GM23338 (cell line): ENCODE results near the gene SLC9A9. TPM values are rescaled to one million over a fixed set of nuclear protein-coding genes. Genes with fewer than 3 reads are reported as not detected.

Experiments used
- ATAC-seq: fragments of 200-7000 bp; cut with Tn5 transposase; 3 replicates; pipeline ENCODE4 v1.9.1; 2020
- DNase-seq: peaks from one replicate; pipeline ENCODE4 v3.0.0-alpha.2; 2015; ENCODE audit warnings: low spot score
- H2AFZ ChIP-seq: fragments of 200-600 bp; sonication (generic); 2 replicates; pipeline ENCODE4 v1.8.0; 2016; ENCODE audit warnings: antibody characterized with exemption, mild to moderate bottlenecking, moderate library complexity
- H3F3A ChIP-seq: fragments of 200-600 bp; sonication (generic); replicated peaks from 2 replicates; pipeline ENCODE4 v1.8.0; 2017; ENCODE audit warnings: antibody characterized with exemption, mixed run types, low read depth
- H3K27ac ChIP-seq: fragments of 200-600 bp; sonication (generic); 2 replicates; pipeline ENCODE4 v1.6.1; 2016; ENCODE audit warnings: low read depth
- H3K27me3 ChIP-seq: fragments of 200-600 bp; sonication (generic); 2 replicates; pipeline ENCODE4 v1.8.0; 2016; ENCODE audit warnings: mild to moderate bottlenecking, mixed run types, moderate library complexity; ENCODE audit not compliant: insufficient read depth
- H3K36me3 ChIP-seq: fragments of 200-600 bp; sonication (generic); 2 replicates; pipeline ENCODE4 v1.8.0; 2016; ENCODE audit warnings: mild to moderate bottlenecking; ENCODE audit not compliant: insufficient read depth
- H3K4me1 ChIP-seq: fragments of 200-600 bp; sonication (generic); 2 replicates; pipeline ENCODE4 v1.8.0; 2016; ENCODE audit warnings: mild to moderate bottlenecking, moderate library complexity; ENCODE audit not compliant: insufficient read depth
- H3K4me2 ChIP-seq: fragments of 200-600 bp; sonication (generic); 2 replicates; pipeline ENCODE4 v1.7.1; 2017; ENCODE audit warnings: mixed run types
- H3K4me3 ChIP-seq: fragments of 200-600 bp; sonication (generic); 2 replicates; pipeline ENCODE4 v1.6.1; 2016; ENCODE audit warnings: mixed run types
- H3K79me2 ChIP-seq: fragments of 200-600 bp; sonication (generic); replicated peaks from 2 replicates; pipeline ENCODE4 v1.8.0; 2017; ENCODE audit warnings: mild to moderate bottlenecking; ENCODE audit not compliant: insufficient read depth
- H3K9me2 ChIP-seq: fragments of 200-600 bp; sonication (generic); 2 replicates; pipeline ENCODE4 v1.8.0; 2017; ENCODE audit not compliant: insufficient read depth
- H4K20me1 ChIP-seq: fragments of 200-600 bp; sonication (generic); replicated peaks from 2 replicates; pipeline ENCODE4 v1.8.0; 2017; ENCODE audit warnings: mild to moderate bottlenecking; ENCODE audit not compliant: insufficient read depth
- H3K27ac Mint-ChIP-seq: 2 replicates; pipeline ENCODE4 v1.8.0; 2020; ENCODE audit warnings: inconsistent platforms, mild to moderate bottlenecking, moderate library complexity, mixed read lengths
- H3K27me3 Mint-ChIP-seq: 3 replicates; pipeline ENCODE4 v1.8.0; 2022; ENCODE audit warnings: low read depth, mild to moderate bottlenecking, moderate library complexity, mixed read lengths, inconsistent platforms; ENCODE audit not compliant: insufficient read depth, poor library complexity
- H3K36me3 Mint-ChIP-seq: 3 replicates; pipeline ENCODE4 v1.8.0; 2021; ENCODE audit warnings: low read depth, mild to moderate bottlenecking, inconsistent platforms, moderate library complexity, mixed read lengths
- H3K4me1 Mint-ChIP-seq: 3 replicates; pipeline ENCODE4 v1.8.0; 2020; ENCODE audit warnings: mild to moderate bottlenecking, inconsistent platforms, mixed read lengths
- H3K4me3 Mint-ChIP-seq: 3 replicates; pipeline ENCODE4 v1.8.0; 2021; ENCODE audit warnings: moderate library complexity, mild to moderate bottlenecking, inconsistent platforms, mixed read lengths
- H3K9me3 Mint-ChIP-seq: 3 replicates; pipeline ENCODE4 v1.8.0; 2020; ENCODE audit warnings: moderate library complexity, mild to moderate bottlenecking, inconsistent platforms, mixed read lengths
- CREB1 ChIP-seq: fragments of 250-450 bp; sonication (Bioruptor Pico); IDR thresholded peaks from 2 replicates; pipeline ENCODE4 v1.5.0; 2020; ENCODE audit warnings: low read depth, mild to moderate bottlenecking, moderate library complexity
- CTCF ChIP-seq, 2 experiments: fragments of 200-600 bp in 1 of 2; sonication (generic) in 1 of 2; conservative IDR thresholded peaks; 2 replicates each; pipeline versions ENCODE4 v1.5.1 to v1.6.1; 2016 to 2017; ENCODE audit warnings: antibody characterized with exemption in 2 of 2, low read depth in 2 of 2, mild to moderate bottlenecking in 2 of 2, moderate library complexity in 1 of 2
- ETS1 ChIP-seq: IDR thresholded peaks from 2 replicates; pipeline ENCODE4 v1.6.1; 2016; ENCODE audit warnings: antibody characterized with exemption
- EZH2 ChIP-seq: fragments of 200-600 bp; sonication (generic); IDR thresholded peaks from one replicate; pipeline ENCODE4 v1.8.0; 2017; ENCODE audit warnings: antibody characterized with exemption, mild to moderate bottlenecking, low read depth; ENCODE audit not compliant: unreplicated experiment
- EZH2phosphoT487 ChIP-seq: fragments of 200-600 bp; sonication (generic); IDR thresholded peaks from one replicate; pipeline ENCODE4 v1.8.1; 2018; ENCODE audit warnings: antibody characterized with exemption; ENCODE audit not compliant: unreplicated experiment
- POLR2AphosphoS5 ChIP-seq: IDR thresholded peaks from 2 replicates; pipeline ENCODE4 v1.6.1; 2016; ENCODE audit warnings: antibody characterized with exemption, low read depth
- REST ChIP-seq: IDR thresholded peaks from one replicate; pipeline ENCODE4 v1.6.1; 2018; ENCODE audit warnings: antibody characterized with exemption; ENCODE audit not compliant: unreplicated experiment
- STAT1 ChIP-seq: IDR thresholded peaks from one replicate; pipeline ENCODE4 v1.6.1; 2016; ENCODE audit warnings: antibody characterized with exemption; ENCODE audit not compliant: unreplicated experiment
- ZNF114 ChIP-seq: fragments of 250-450 bp; sonication (Bioruptor Pico); IDR thresholded peaks from 2 replicates; pipeline ENCODE4 v1.5.0; 2020; ENCODE audit warnings: mild to moderate bottlenecking, moderate library complexity
- ZNF331 ChIP-seq: fragments of 250-450 bp; sonication (Bioruptor Pico); IDR thresholded peaks from 2 replicates; pipeline ENCODE4 v1.5.0; 2020; ENCODE audit warnings: low read depth, mild to moderate bottlenecking, moderate library complexity
- polyA plus RNA-seq: library from polyadenylated mRNA; unstranded; fragments of >200 nt; fragmentation: Nextera tagmentation; extraction: Ambion mirVana; gene quantifications from 2 replicates; pipeline ENCODE4 v1.2.1, GENCODE V29; 2016
- total RNA-seq: library from RNA; depleted of rRNA; stranded (reverse); fragments of >200 nt; shearing (Covaris generic); gene quantifications from 2 replicates; pipeline ENCODE4 v1.2.3, GENCODE V29; 2014
- TF ChIP-seq, protein P1 (sequence below): fragments of 250-450 bp; sonication (Bioruptor Pico); IDR thresholded peaks from 2 replicates; pipeline ENCODE4 v1.5.0; 2020; ENCODE audit warnings: mild to moderate bottlenecking, moderate library complexity

Gene SLC9A9
- total and polyA plus RNA-seq, 2 experiments from 2014 or later = 1.3 to 1.6 TPM

DNA sequence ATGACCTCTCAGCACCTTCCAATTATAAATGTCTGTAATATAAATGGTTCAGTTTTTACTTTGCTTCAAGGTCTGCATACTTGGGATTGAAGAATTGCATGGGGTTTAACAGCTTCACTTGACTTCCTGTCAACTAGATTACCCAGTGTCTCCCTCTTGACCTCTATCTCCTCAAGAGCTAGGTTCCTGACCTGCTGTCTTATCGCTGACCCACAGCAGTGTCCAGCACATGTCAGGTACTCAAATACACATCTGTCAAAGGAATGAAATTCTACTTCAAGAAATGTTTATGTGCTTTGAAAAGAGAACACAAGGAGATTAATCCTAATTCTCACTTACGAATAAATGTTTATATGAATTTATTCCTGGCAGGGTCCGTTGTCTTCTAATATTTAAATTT is 284.5 kb downstream of the SLC9A9 start:
- Histone ChIP-seq H3K27ac (no peak overlapping the region), H3K9me2 (no peaks in the 10 kb centered on the region; the same call in 1 of the 2 replicates), H3K4me3 (no peak overlapping the region), H2AFZ (no peak overlapping the region), H3K79me2 (no peaks in the 10 kb centered on the region), H3K27me3 (no peaks in the 10 kb centered on the region), H3K4me2 (no peak overlapping the region), H3K36me3 (no peaks in the 10 kb centered on the region), H3F3A (no peaks in the 10 kb centered on the region), H4K20me1 (no peaks in the 10 kb centered on the region), H3K4me1 (no peaks in the 10 kb centered on the region)
- H3K27ac Mint-ChIP-seq = no peak overlapping the region
- peaks cover 3% of the 10 kb centered on the region; the same call in 2 of the 3 replicates for H3K36me3 Mint-ChIP-seq
- DNase-seq (no peak), ATAC-seq (no peak)
- H3K27me3 Mint-ChIP-seq = no peaks in the 10 kb centered on the region
- H3K4me3 Mint-ChIP-seq = no peak overlapping the region
- 0 out of 3 replicates have a peak, but pooled peaks cover 2% of the 10 kb centered on the region for H3K4me1 Mint-ChIP-seq
- TF ChIP-seq EZH2 (no peak), POLR2AphosphoS5 (no peak), CTCF (conservative IDR thresholded peaks at IDR 0.05; ENCODE audit: low read depth in 2 of 2) (no peak), STAT1 (no peak), ETS1 (no peak), ZNF331 (CRISPR knock-in tag) (no peak), REST (no peak), ZNF114 (CRISPR knock-in tag) (no peak), EZH2phosphoT487 (no peak), CREB1 (CRISPR knock-in tag) (no peak)
- TF ChIP-seq, protein P1, sequence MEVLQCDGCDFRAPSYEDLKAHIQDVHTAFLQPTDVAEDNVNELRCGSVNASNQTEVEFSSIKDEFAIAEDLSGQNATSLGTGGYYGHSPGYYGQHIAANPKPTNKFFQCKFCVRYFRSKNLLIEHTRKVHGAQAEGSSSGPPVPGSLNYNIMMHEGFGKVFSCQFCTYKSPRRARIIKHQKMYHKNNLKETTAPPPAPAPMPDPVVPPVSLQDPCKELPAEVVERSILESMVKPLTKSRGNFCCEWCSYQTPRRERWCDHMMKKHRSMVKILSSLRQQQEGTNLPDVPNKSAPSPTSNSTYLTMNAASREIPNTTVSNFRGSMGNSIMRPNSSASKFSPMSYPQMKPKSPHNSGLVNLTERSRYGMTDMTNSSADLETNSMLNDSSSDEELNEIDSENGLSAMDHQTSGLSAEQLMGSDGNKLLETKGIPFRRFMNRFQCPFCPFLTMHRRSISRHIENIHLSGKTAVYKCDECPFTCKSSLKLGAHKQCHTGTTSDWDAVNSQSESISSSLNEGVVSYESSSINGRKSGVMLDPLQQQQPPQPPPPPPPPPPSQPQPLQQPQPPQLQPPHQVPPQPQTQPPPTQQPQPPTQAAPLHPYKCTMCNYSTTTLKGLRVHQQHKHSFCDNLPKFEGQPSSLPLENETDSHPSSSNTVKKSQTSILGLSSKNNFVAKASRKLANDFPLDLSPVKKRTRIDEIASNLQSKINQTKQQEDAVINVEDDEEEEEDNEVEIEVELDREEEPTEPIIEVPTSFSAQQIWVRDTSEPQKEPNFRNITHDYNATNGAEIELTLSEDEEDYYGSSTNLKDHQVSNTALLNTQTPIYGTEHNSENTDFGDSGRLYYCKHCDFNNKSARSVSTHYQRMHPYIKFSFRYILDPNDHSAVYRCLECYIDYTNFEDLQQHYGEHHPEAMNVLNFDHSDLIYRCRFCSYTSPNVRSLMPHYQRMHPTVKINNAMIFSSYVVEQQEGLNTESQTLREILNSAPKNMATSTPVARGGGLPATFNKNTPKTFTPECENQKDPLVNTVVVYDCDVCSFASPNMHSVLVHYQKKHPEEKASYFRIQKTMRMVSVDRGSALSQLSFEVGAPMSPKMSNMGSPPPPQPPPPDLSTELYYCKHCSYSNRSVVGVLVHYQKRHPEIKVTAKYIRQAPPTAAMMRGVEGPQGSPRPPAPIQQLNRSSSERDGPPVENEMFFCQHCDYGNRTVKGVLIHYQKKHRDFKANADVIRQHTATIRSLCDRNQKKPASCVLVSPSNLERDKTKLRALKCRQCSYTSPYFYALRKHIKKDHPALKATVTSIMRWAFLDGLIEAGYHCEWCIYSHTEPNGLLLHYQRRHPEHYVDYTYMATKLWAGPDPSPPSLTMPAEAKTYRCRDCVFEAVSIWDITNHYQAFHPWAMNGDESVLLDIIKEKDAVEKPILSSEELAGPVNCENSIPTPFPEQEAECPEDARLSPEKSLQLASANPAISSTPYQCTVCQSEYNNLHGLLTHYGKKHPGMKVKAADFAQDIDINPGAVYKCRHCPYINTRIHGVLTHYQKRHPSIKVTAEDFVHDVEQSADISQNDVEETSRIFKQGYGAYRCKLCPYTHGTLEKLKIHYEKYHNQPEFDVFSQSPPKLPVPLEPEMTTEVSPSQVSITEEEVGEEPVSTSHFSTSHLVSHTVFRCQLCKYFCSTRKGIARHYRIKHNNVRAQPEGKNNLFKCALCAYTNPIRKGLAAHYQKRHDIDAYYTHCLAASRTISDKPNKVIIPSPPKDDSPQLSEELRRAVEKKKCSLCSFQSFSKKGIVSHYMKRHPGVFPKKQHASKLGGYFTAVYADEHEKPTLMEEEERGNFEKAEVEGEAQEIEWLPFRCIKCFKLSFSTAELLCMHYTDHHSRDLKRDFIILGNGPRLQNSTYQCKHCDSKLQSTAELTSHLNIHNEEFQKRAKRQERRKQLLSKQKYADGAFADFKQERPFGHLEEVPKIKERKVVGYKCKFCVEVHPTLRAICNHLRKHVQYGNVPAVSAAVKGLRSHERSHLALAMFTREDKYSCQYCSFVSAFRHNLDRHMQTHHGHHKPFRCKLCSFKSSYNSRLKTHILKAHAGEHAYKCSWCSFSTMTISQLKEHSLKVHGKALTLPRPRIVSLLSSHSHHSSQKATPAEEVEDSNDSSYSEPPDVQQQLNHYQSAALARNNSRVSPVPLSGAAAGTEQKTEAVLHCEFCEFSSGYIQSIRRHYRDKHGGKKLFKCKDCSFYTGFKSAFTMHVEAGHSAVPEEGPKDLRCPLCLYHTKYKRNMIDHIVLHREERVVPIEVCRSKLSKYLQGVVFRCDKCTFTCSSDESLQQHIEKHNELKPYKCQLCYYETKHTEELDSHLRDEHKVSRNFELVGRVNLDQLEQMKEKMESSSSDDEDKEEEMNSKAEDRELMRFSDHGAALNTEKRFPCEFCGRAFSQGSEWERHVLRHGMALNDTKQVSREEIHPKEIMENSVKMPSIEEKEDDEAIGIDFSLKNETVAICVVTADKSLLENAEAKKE (CRISPR knock-in tag) = no peak
- peaks cover 6% of the 10 kb centered on the region for H3K9me3 Mint-ChIP-seq
